Peyer's patch (tissue), 4 donors: Measurements from ENCODE around the gene RYR1. TPM values are rescaled to one million over a fixed set of nuclear protein-coding genes. Genes with fewer than 3 reads are reported as not detected.

ENCODE experiments used
- DNase-seq, 3 donors: peaks; one replicate each; pipeline ENCODE4 v3.0.0-alpha.2; 2017 to 2019
- H3K27ac ChIP-seq, 4 donors: fragments of 200-600 bp; sonication (generic); one replicate each; pipeline ENCODE4 v1.5.1; 2016 to 2019
- H3K27me3 ChIP-seq, 2 donors: fragments of 200-600 bp; sonication (generic); one replicate each; pipeline ENCODE4 v1.5.1; 2019
- H3K36me3 ChIP-seq, 3 donors: fragments of 200-600 bp; sonication (generic); one replicate each; pipeline ENCODE4 v1.5.1; 2016 to 2019
- H3K4me1 ChIP-seq, 4 donors: fragments of 200-600 bp; sonication (generic); one replicate each; pipeline ENCODE4 v1.5.1; 2016 to 2019
- H3K4me3 ChIP-seq, 4 donors: fragments of 200-600 bp; sonication (generic); 1 replicate in 3 of 4; 2 replicates in 1 of 4; pipeline ENCODE4 v1.5.1; 2016 to 2019; ENCODE audit warnings: mild to moderate bottlenecking in 1 of 4
- H3K9me3 ChIP-seq, 4 donors: fragments of 200-600 bp; sonication (generic); one replicate each; pipeline ENCODE4 v1.5.1; 2016 to 2019; ENCODE audit warnings: mild to moderate bottlenecking in 1 of 4
- CTCF ChIP-seq, 6 experiments: fragments of 450-650 bp in 4 of 6; fragments of 200-600 bp in 2 of 6; sonication (generic) in 1 of 6; IDR thresholded peaks; one replicate each; pipeline ENCODE4 v1.5.1; 2017 to 2019; ENCODE audit warnings: antibody characterized with exemption in 6 of 6, mild to moderate bottlenecking in 3 of 6, moderate library complexity in 1 of 6
- POLR2A ChIP-seq, 2 donors: fragments of 450-650 bp; IDR thresholded peaks; one replicate each; pipeline ENCODE4 v1.5.1; 2017; ENCODE audit warnings: antibody characterized with exemption in 2 of 2, mild to moderate bottlenecking in 2 of 2, moderate library complexity in 2 of 2
- total RNA-seq, 4 donors: library from RNA; depleted of rRNA; stranded (reverse); fragments of >200 nt; gene quantifications; one replicate each; pipeline ENCODE4 v1.1.0, GENCODE V29; 2016

RYR1 gene
- total RNA-seq, 4 donors from 2014 or later = 0.35 to 4.6 (median 3.4) TPM

- no peak for TF ChIP-seq CTCF (IDR thresholded peaks at IDR 0.05)
- no peak for TF ChIP-seq POLR2A (IDR thresholded peaks at IDR 0.05)
- Histone ChIP-seq H3K36me3 (no peaks in the 10 kb centered on the region), H3K4me3 (no peak overlapping the region), H3K27me3 (no peaks in the 10 kb centered on the region), H3K27ac (no peak overlapping the region), H3K9me3 (no peaks in the 10 kb centered on the region), H3K4me1 (no peaks in the 10 kb centered on the region)
- no peak for DNase-seq
These were observed 9.2 kb downstream of the RYR1 start for GRCh38 chr19:38442736-38443135.

GRCh38 chr19:38443458-38443999 is 10.0 kb downstream of the RYR1 start:
- Histone ChIP-seq H3K27ac (no peak overlapping the region), H3K4me3 (no peak overlapping the region), H3K9me3 (no peaks in the 10 kb centered on the region), H3K4me1 (no peaks in the 10 kb centered on the region), H3K27me3 (no peaks in the 10 kb centered on the region), H3K36me3 (no peaks in the 10 kb centered on the region)
- TF ChIP-seq CTCF (IDR thresholded peaks at IDR 0.05) (no peak), POLR2A (IDR thresholded peaks at IDR 0.05) (no peak)
- no peak for DNase-seq

GRCh38 chr19:38444026-38444425 is 10.5 kb downstream of the RYR1 start:
- Histone ChIP-seq H3K36me3 (no peaks in the 10 kb centered on the region), H3K27ac (no peak overlapping the region), H3K4me1 (no peaks in the 10 kb centered on the region), H3K27me3 (no peaks in the 10 kb centered on the region), H3K9me3 (no peaks in the 10 kb centered on the region), H3K4me3 (no peak overlapping the region)
- no peak for DNase-seq
- TF ChIP-seq CTCF (IDR thresholded peaks at IDR 0.05) (no peak), POLR2A (IDR thresholded peaks at IDR 0.05) (no peak)

- TF ChIP-seq POLR2A (IDR thresholded peaks at IDR 0.05) (no peak), CTCF (IDR thresholded peaks at IDR 0.05) (no peak)
- H3K27me3 ChIP-seq = no peaks in the 10 kb centered on the region
- no peaks in the 10 kb centered on the region for H3K36me3 ChIP-seq
- DNase-seq = no peak
- no peaks in the 10 kb centered on the region for H3K9me3 ChIP-seq
- H3K27ac ChIP-seq = no peak overlapping the region
- H3K4me3 ChIP-seq = no peak overlapping the region
- H3K4me1 ChIP-seq = no peaks in the 10 kb centered on the region
These were observed 11.9 kb downstream of the RYR1 start for GRCh38 chr19:38445362-38445761.

- H3K27ac ChIP-seq = no peak overlapping the region
- TF ChIP-seq CTCF (IDR thresholded peaks at IDR 0.05) = no peak
- no peak for TF ChIP-seq POLR2A (IDR thresholded peaks at IDR 0.05)
- H3K27me3 ChIP-seq = no peaks in the 10 kb centered on the region
- DNase-seq = no peak
- H3K4me3 ChIP-seq = no peak overlapping the region
- no peaks in the 10 kb centered on the region for H3K4me1 ChIP-seq
- no peaks in the 10 kb centered on the region for H3K9me3 ChIP-seq
- no peaks in the 10 kb centered on the region for H3K36me3 ChIP-seq
These were observed 14.7 kb downstream of the RYR1 start for GRCh38 chr19:38448225-38448624.

GRCh38 chr19:38449518-38449917 is 16.0 kb downstream of the RYR1 start:
- DNase-seq = no peak
- no peak overlapping the region for H3K27ac ChIP-seq
- no peaks in the 10 kb centered on the region for H3K27me3 ChIP-seq
- no peak for TF ChIP-seq CTCF (IDR thresholded peaks at IDR 0.05)
- no peak overlapping the region for H3K4me3 ChIP-seq
- no peaks in the 10 kb centered on the region for H3K4me1 ChIP-seq
- no peaks in the 10 kb centered on the region for H3K36me3 ChIP-seq
- no peaks in the 10 kb centered on the region for H3K9me3 ChIP-seq
